Tibial artery (tissue), 4 donors: ENCODE measurements around the gene FABP3.
"Not testable (repeated sequence)": the region's sequence is repeated elsewhere in the genome, so short reads cannot be mapped to it uniquely, and the experiment has no call there.

Experiments
- DNase-seq, 2 donors: peaks; one replicate each; pipeline ENCODE4 v3.0.0-alpha.2; 2019
- H3K27ac ChIP-seq, 2 donors: fragments of 200-600 bp; sonication (generic) in 1 of 2; 1 replicate in 1 of 2; 2 replicates in 1 of 2; pipeline ENCODE4 v1.5.1; 2018 to 2019; ENCODE audit warnings: mild to moderate bottlenecking in 1 of 2
- H3K27me3 ChIP-seq, 2 donors: fragments of 200-600 bp; sonication (generic) in 1 of 2; one replicate each; pipeline versions ENCODE4 v1.5.1 to v1.6.0; 2016 to 2019
- H3K36me3 ChIP-seq, 3 donors: fragments of 200-600 bp; sonication (generic) in 2 of 3; one replicate each; pipeline ENCODE4 v1.5.1; 2016 to 2019; ENCODE audit warnings: mild to moderate bottlenecking in 2 of 3
- H3K4me1 ChIP-seq, 4 donors: fragments of 200-600 bp; sonication (generic) in 2 of 4; 1 replicate in 3 of 4; 2 replicates in 1 of 4; pipeline ENCODE4 v1.5.1; 2016 to 2019
- H3K4me3 ChIP-seq, 2 donors: fragments of 200-600 bp; sonication (generic) in 1 of 2; 1 replicate in 1 of 2; 2 replicates in 1 of 2; pipeline ENCODE4 v1.5.1; 2018 to 2019; ENCODE audit warnings: mild to moderate bottlenecking in 2 of 2
- H3K9me3 ChIP-seq, 3 donors: fragments of 200-600 bp; sonication (generic) in 1 of 3; one replicate each; pipeline ENCODE4 v1.5.1; 2016 to 2019
- intact Hi-C: fragments of 100-400 bp; cut with DNase I; formaldehyde crosslinking; loops from one replicate; pipeline ENCODE4 v1.15.0; 2023; ENCODE audit warnings: low total_unique reads
- TF ChIP-seq, protein P1 (sequence below), 2 experiments: fragments of 200-600 bp in 1 of 2; fragments of 450-650 bp in 1 of 2; IDR thresholded peaks; one replicate each; pipeline ENCODE4 v1.5.1; 2017 to 2019; ENCODE audit warnings: antibody characterized with exemption in 2 of 2, mild to moderate bottlenecking in 1 of 2, moderate library complexity in 1 of 2

Gene FABP3

DNA sequence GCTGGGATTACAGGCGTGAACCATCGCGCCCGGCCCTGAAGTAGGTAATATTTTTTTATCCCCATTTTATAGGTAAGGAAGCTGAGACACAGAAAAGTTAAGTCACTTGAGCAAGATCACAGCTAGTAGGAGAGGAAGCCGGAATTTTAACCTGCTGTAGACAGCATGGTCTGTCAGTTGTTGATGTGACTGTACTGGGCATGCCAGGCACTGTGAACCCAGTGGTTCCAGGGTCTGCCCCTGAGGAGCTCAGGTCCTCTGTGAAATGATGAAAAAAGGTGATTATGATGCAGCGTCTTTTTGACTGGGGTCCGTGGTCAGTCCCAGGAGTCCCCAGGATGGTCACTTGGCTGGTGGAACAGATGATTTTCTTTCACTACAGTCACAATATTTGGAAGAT, 16.7 kb upstream of the FABP3 start:
- intact Hi-C loops = no loop called here
- TF ChIP-seq, protein P1, sequence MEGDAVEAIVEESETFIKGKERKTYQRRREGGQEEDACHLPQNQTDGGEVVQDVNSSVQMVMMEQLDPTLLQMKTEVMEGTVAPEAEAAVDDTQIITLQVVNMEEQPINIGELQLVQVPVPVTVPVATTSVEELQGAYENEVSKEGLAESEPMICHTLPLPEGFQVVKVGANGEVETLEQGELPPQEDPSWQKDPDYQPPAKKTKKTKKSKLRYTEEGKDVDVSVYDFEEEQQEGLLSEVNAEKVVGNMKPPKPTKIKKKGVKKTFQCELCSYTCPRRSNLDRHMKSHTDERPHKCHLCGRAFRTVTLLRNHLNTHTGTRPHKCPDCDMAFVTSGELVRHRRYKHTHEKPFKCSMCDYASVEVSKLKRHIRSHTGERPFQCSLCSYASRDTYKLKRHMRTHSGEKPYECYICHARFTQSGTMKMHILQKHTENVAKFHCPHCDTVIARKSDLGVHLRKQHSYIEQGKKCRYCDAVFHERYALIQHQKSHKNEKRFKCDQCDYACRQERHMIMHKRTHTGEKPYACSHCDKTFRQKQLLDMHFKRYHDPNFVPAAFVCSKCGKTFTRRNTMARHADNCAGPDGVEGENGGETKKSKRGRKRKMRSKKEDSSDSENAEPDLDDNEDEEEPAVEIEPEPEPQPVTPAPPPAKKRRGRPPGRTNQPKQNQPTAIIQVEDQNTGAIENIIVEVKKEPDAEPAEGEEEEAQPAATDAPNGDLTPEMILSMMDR (IDR thresholded peaks at IDR 0.05) = no peak
- H3K36me3 ChIP-seq = no peaks in the 10 kb centered on the region
- H3K27me3 ChIP-seq = no peaks in the 10 kb centered on the region
- H3K27ac ChIP-seq = no peak overlapping the region
- H3K9me3 ChIP-seq = no peaks in the 10 kb centered on the region
- no peak overlapping the region for H3K4me3 ChIP-seq
- no peak for DNase-seq
- peaks cover 0 to 5% (median 2%) of the 10 kb centered on the region in 4 donors for H3K4me1 ChIP-seq

DNA sequence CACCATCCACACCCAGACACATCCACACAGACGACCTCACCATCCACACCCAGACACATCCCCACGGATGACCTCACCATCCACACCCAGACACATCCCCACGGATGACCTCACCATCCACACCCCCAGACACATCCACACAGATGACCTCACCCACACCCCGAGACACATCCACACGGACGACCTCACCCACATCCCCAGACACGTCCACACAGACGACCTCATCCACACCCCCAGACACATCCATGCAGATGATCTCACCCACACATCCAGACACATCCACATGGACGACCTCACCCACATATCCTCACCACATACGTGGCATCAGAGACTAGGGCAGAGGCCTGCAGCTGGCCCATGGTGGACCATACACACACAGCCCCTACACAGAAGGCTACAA, 14.7 kb upstream of the FABP3 start:
- Histone ChIP-seq H3K36me3 (no peaks in the 10 kb centered on the region), H3K4me3 (no peak overlapping the region), H3K4me1 (no peaks in the 10 kb centered on the region), H3K27me3 (no peaks in the 10 kb centered on the region), H3K27ac (no peak overlapping the region), H3K9me3 (no peaks in the 10 kb centered on the region)
- no peak for DNase-seq
- intact Hi-C loops = no loop called here
- TF ChIP-seq, protein P1 (IDR thresholded peaks at IDR 0.05) = no peak

DNA sequence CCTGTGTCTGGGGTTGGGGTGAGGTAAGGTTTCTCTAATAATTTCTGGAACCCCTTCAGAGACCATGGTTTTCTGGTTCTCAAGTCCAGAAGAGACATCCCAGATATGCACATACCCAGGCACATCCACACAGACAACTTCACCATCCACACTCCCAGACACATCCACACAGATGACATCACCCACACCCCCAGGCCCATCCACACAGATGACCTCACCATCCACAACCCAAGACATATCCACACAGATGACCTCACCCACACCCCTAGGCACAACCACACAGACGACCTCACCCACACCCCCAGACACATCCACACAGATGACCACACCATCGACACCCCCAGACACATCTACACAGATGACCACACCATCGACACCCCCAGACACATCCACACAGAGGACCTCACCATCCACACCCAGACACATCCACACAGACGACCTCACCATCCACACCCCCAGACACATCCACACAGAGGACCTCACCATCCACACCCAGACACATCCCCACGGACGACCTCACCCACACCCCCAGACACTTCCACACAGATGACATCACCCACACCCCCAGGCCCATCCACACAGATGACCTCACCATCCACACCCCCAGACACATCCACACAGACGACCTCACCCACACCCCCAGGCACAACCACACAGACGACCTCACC, 13.8 kb upstream of the FABP3 start:
- H3K4me3 ChIP-seq, H3K9me3 ChIP-seq, H3K27ac ChIP-seq, DNase-seq, intact Hi-C loops, H3K27me3 ChIP-seq, H3K36me3 ChIP-seq, H3K4me1 ChIP-seq: not testable (repeated sequence)

DNA sequence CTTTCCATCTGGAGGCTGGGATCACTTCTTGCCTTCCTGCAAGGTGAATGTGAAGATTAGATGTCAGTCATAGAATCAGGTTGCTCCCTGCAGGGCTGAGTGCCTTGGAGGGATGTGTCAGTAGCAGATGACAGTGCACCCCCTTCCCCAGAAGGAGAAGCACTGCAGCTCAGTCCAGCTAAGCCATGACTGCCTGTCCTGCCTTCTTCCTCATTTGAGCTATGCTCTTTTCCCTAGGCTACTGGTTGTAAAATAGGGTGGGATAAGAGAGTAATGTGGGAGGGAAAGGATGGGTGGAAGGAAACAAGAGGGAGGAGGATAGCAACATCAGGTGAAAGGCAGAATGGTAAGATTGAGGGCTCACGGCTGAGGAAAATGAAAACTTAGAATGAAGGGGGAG, 11.1 kb upstream of the FABP3 start:
- Histone ChIP-seq H3K36me3 (no peaks in the 10 kb centered on the region), H3K27ac (no peak overlapping the region), H3K9me3 (no peaks in the 10 kb centered on the region), H3K27me3 (no peaks in the 10 kb centered on the region), H3K4me3 (no peak overlapping the region), H3K4me1 (peaks cover 0 to 11% (median 2%) of the 10 kb centered on the region in 4 donors)
- intact Hi-C loops = no loop called here
- TF ChIP-seq, protein P1 (IDR thresholded peaks at IDR 0.05) = no peak
- no peak for DNase-seq

DNA sequence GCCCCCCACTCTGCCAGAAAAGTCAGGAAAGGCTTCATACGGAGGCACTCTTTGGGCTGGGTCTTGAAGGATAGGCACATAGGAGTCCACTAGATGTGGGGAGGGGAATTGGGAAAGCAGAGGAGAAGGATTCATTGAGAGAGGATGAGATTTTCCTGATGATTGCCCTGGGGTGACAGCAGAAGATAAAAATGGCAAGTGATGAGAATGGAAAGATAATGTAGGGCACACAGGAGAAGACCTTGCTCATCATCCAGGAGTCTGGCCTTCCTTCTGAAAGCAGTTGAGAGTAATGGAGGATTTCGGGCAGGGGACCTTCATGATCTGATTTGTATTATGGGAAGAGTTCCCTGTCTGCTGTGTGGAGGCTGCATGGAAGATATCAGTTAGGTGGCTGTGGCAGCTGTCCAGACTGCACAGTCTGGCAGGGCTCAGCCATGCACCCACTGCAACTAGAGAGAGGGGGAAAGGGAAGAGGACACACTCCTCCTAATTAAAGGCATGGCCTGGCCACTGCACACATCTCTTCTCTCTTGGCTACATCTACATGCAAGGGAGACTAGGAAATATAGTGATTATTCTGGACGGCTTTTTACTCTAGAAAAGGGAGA, 9.6 kb upstream of the FABP3 start:
- Histone ChIP-seq H3K27ac (no peak overlapping the region), H3K4me3 (no peak overlapping the region), H3K27me3 (no peaks in the 10 kb centered on the region), H3K36me3 (no peaks in the 10 kb centered on the region), H3K4me1 (peaks cover 0 to 11% (median 2%) of the 10 kb centered on the region in 4 donors), H3K9me3 (no peaks in the 10 kb centered on the region)
- no peak for DNase-seq
- TF ChIP-seq, protein P1 (IDR thresholded peaks at IDR 0.05) = no peak
- intact Hi-C loops = no loop called here

DNA sequence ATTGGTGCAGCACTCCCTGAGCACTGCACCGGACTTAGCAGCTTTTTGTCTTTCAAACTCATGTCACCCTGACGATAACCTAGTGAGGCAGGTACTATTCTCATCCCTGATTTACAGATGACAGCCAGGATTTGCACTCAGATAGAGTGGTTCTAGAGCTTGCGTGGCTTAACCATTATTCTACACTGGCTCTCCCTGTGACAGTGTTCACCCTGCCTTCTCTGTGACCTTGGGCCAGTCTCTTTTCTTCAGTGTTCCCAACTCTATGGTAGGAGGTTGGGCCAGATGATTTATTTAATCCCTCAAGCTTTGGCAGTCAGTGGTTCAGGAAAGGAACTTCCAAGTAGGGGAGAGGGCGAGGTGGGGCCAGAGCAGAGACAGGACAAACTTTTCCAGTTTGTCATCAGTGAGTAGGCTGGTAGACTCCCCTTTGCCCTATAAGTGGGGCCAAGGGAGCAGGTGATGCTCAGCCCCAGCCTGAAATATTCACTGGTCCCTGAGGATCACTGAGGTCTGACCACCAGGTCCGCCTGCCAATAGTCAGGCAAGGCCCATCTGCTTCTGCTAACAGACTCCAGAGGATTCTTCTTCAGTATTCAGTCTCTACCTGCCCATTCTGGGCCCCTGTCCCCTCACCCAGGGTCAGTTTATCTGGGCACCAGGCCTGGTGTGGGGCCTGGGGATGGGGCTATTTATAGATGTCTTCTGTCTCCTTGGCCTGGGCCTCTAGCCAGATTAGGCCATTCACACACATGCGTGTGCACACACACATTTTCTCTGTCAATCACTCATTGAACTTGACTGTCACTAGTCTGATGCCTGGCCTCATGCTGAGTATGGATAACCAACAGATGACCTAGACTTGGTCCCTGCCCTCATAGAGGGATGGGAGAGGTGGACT, 8.8 kb upstream of the FABP3 start:
- H3K4me1 ChIP-seq = peaks cover 0 to 11% (median 2%) of the 10 kb centered on the region in 4 donors
- H3K4me3 ChIP-seq = no peak overlapping the region
- H3K9me3 ChIP-seq = no peaks in the 10 kb centered on the region
- TF ChIP-seq, protein P1 (IDR thresholded peaks at IDR 0.05) = no peak
- intact Hi-C loops = no loop called here
- no peaks in the 10 kb centered on the region for H3K27me3 ChIP-seq
- H3K36me3 ChIP-seq = no peaks in the 10 kb centered on the region
- DNase-seq = no peak
- H3K27ac ChIP-seq = peak overlapping the region in 1 of 2 donors; percentile 18
